ENCODE measurements around the gene SH2B2. TPM values are rescaled to one million over a fixed set of nuclear protein-coding genes. Genes with fewer than 3 reads are reported as not detected.
"Not testable (repeated sequence)": the region's sequence is repeated elsewhere in the genome, so short reads cannot be mapped to it uniquely, and the experiment has no call there.

Gene SH2B2
- total RNA-seq, 1 donor from 2014 or later, result 13.2 TPM

DNA sequence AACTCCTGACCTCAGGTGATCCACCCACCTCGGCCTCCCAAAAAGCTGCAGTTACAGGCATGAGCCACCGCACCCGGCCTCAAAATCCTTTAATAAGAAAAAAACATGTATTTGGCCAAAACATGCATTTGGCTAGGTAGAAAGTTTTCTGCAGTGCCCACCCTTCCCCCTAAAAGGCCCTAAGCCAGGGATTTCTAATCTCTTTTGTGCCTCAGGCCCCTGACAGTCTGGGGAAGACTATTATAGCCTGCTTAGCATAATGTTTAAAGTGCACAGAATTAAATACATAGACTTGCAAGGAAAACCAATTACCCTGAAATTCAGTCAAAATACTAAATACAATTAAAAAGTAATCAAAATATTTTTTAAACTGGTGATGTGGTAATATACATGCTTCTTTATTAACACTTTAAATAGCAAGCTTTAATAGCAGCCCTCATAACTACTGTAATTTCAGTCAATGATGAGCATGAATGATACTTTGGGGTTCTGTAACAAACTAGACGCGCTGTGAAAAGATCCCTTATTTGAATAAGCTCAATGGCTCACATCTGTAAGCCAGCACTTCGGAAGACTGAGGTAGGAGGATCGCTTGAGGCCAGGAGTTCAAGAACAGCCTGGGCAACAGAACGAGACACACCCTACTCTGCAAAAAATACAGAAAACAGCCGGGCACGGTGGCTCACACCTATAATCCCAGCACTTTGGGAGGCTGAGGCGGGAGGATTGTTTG lies 39.7 kb downstream of the SH2B2 start:
- intact Hi-C loops (cut with DNase I), result no loop called here
- Histone ChIP-seq H3K4me1 (no peaks in the 10 kb centered on the region), H3K27me3 (no peaks in the 10 kb centered on the region), H3K4me3 (no peak overlapping the region), H3K36me3 (no peaks in the 10 kb centered on the region), H3K27ac (no peak overlapping the region), H3K9me3 (no peaks in the 10 kb centered on the region)
- DNase-seq (no peak), ATAC-seq (no peak)
- TF ChIP-seq CTCF (IDR thresholded peaks at IDR 0.05), result no peak

- H3K4me3 ChIP-seq; ATAC-seq; DNase-seq; intact Hi-C loops (cut with DNase I); H3K9me3 ChIP-seq; H3K27ac ChIP-seq; H3K4me1 ChIP-seq; H3K36me3 ChIP-seq; H3K27me3 ChIP-seq: not testable (repeated sequence)
Observed at GRCh38 chr7:102327183-102327582, 40.5 kb downstream of the SH2B2 start.

DNA sequence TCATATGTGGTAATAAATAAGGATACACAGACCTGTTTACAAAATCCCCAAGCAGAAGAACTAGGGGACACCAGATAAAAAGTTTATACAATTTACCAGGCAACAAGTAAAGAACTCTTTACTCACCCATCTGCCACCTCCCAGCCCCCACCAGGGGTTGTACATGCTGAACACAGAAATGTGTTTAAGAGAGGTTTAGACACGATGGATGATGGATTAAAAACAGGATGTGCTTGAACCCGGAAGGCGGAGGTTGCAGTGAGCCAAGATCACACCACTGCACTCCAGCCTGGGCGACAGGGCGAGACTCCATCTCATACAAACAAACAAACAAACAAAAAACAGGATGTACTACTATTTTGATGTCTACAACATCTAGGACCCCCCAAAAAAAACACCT lies 42.2 kb downstream of the SH2B2 start:
- H3K27me3 ChIP-seq; intact Hi-C loops (cut with DNase I); H3K4me3 ChIP-seq; H3K9me3 ChIP-seq; ATAC-seq; DNase-seq; H3K27ac ChIP-seq; H3K36me3 ChIP-seq; H3K4me1 ChIP-seq: not testable (repeated sequence)

DNA sequence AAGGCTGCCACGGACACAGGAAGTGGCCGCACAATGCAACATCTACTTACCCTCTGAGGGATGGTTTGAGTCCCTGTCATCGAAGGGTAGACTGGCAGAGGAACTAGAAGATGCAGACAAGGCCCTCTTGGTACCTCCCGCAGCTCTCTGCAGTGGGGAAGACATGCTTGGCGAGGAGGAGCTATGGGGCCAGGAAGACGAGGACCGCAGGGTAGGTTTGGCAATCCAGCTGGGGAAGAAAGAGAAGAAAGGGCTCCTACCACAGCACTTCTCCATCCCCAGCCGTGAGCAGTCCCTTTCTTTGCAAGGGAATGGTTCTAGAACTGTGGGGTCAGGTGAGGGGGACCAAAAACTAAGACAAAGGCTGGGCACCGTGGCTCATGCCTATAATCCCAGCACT lies 42.7 kb downstream of the SH2B2 start:
- peak; percentile 55 for ATAC-seq
- not testable (repeated sequence) for H3K27me3 ChIP-seq

DNA sequence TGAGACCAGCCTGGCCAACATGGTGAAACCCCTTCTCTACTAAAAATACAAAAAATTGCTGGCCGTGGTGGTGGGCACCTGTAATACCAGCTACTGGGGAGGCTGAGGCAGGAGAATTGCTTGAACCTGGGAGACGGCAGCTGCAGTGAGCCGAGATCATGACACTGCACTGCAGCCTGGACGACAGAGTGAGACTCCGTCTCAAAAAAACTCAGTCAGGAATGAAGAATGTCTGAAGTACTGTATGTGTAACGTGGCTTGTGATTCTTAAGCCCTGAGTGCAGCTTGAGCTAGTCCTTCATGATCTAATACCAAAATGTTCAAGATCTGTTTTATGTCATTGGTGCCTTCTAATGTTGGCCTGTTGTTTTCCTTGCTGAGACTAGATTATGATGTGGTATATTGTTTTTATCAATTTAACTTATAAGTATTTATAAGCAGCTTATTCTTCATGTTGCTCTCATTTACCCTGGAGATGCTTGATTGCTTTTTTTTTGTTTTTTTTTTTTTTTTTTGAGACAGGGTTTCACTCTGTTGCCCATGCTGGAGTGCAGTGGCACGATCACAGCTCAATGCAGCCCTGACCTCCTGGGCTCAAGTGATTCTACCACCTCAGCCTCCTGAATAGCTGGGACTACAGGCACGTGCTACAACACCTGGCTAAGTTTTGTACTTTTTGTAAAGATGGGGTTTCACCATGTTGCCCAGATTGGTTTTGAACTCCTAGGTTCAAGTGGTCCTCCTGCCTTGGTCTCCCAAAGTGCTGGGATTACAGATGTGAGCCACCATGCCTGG lies 44.2 kb downstream of the SH2B2 start:
- H3K4me3 ChIP-seq; H3K27me3 ChIP-seq; H3K9me3 ChIP-seq; H3K27ac ChIP-seq; DNase-seq; intact Hi-C loops (cut with DNase I); H3K4me1 ChIP-seq; ATAC-seq; H3K36me3 ChIP-seq: not testable (repeated sequence)

More for the DNA sequence above, 42.7 kb downstream of the SH2B2 start:
- DNase-seq; H3K4me3 ChIP-seq; H3K4me1 ChIP-seq; H3K27ac ChIP-seq; H3K9me3 ChIP-seq; H3K36me3 ChIP-seq; intact Hi-C loops (cut with DNase I): not testable (repeated sequence)

DNA sequence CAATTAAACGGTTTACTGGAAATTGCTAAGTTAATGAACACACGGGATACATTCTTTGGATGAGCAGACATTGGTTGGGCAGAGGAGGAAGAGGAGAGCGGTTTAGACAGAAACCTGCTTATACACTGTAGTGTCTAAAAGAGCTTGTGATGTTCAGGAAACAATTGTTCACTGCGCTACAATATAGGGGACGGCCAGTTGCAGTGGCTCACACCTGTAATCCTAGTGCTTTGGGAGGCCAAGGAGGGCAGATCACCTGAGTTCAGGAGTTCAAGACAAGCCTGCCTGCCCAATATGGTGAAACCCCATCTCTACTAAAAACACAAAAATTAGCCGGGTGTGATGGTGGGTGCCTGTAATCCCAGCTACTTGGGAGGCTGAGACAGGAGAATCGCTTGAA lies 48.9 kb downstream of the SH2B2 start:
- intact Hi-C loops (cut with DNase I); H3K36me3 ChIP-seq; H3K4me1 ChIP-seq; H3K27me3 ChIP-seq; ATAC-seq; H3K27ac ChIP-seq; H3K9me3 ChIP-seq; H3K4me3 ChIP-seq: not testable (repeated sequence)
- DNase-seq, result peak; percentile 43

DNA sequence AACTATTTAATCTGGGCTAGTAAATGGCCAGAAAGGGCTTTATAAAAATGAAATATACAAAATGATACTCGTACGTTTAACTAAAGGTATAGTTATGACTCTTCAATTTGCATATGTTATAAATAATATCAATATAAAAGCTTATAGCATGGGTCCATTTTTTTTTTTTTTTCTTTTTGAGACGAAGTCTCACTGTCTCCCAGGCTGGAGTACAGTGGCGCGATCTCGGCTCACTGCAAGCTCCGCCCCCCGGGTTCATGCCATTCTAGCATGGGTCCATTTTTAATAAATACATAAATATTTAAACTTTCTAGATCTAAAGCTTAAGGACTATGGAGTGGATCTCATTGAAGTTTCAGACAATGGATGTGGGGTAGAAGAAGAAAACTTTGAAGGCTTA lies 50.3 kb downstream of the SH2B2 start:
- H3K27me3 ChIP-seq; DNase-seq; H3K36me3 ChIP-seq; H3K27ac ChIP-seq; H3K9me3 ChIP-seq; ATAC-seq; H3K4me3 ChIP-seq; H3K4me1 ChIP-seq; intact Hi-C loops (cut with DNase I): not testable (repeated sequence)

DNA sequence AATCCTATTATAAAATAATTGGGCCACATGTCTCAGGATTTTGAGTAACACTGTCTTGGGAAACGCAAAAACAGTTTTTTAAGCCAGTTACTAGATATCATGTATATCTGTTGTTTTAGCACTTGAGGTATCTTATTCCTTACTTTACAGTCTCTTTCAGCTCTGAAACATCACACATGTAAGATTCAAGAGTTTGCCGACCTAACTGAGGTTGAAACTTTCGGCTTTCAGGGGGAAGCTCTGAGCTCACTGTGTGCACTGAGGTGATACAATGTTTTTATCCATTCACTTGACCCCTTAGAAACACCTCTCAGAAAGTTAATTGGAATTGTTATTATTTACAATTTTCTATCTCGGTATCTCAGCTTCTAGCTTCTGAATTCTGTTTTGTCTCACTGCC lies 50.8 kb downstream of the SH2B2 start:
- H3K36me3 ChIP-seq; intact Hi-C loops (cut with DNase I); H3K9me3 ChIP-seq; H3K4me3 ChIP-seq; H3K27ac ChIP-seq; ATAC-seq; DNase-seq; H3K27me3 ChIP-seq; H3K4me1 ChIP-seq: not testable (repeated sequence)

DNA sequence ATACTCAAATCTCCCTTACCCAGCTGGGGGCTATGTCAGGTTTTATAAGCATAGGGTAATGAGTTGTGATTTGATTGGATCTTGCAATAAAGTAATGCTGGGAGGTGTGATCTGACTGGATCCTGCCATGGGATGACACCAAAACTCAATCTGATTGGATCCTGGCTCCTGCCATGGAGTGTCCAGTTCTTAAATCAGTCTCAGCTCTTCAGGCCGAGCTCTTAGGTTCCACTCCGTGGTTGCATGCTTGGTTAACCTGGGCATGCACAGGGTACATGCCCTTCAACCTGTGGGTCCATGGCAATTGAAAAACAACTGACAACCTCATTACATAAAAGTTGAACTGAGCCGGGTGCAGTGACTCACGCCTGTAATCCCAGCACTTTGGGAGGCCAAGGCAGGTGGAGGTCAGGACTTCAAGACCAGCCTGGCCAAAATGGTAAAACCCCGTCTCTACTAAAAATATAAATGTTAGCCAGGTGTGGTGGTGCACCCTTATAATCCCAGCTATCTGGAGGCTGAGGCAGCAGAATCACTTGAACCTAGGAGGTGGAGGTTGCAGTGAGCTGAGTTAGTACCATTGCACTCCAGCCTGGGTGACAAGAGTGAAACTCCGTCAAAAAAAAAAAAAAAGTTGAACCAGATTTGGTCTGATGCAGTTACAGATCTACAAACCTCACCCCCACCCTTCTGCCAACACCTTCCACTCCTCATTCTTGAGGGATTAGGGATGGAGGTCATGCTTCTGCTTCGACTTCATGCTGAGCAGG lies 54.1 kb downstream of the SH2B2 start:
- H3K9me3 ChIP-seq; H3K4me3 ChIP-seq; intact Hi-C loops (cut with DNase I); H3K27ac ChIP-seq; DNase-seq; ATAC-seq; H3K4me1 ChIP-seq; H3K27me3 ChIP-seq; H3K36me3 ChIP-seq: not testable (repeated sequence)

DNA sequence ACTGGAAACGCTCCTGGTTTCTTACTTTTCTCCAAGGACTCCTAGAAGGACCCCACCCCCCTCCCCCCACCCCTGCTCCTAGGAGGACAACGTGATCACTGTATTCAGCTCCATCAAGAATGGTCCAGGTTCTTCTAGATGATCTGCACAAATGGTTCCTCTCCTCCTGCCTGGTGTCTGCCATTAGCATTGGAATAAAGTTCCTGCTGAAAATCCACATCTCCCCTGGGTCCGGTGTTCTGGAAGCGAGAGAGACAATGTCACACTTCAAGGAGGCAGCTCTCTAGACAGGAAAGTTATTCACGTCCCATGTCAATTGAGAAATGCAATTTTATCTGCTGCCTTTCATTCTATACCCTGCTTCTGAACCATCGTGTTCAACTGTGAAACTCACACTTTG lies 60.3 kb downstream of the SH2B2 start:
- intact Hi-C loops (cut with DNase I); DNase-seq; H3K27ac ChIP-seq; ATAC-seq; H3K36me3 ChIP-seq; H3K9me3 ChIP-seq; H3K4me3 ChIP-seq; H3K27me3 ChIP-seq; H3K4me1 ChIP-seq: not testable (repeated sequence)

GRCh38 chr7:102356344-102356743 lies 69.7 kb downstream of the SH2B2 start, which contains the start of gene SPDYE6:
Gene SPDYE6 (minus strand): TSS chr7:102356444. CDS start chr7:102356023, 421 bp downstream.
- ATAC-seq; H3K4me1 ChIP-seq; DNase-seq; H3K27me3 ChIP-seq; H3K9me3 ChIP-seq; H3K4me3 ChIP-seq; H3K36me3 ChIP-seq; H3K27ac ChIP-seq; intact Hi-C loops (cut with DNase I): not testable (repeated sequence)

All from upper lobe of right lung (tissue), 1 donor.